ENCODE data around the gene NKX2-1. TPM values are rescaled to one million over a fixed set of nuclear protein-coding genes. Genes with fewer than 3 reads are reported as not detected.
A peak's percentile ranks its signal among the peaks of the same experiment; 100 is the strongest.
"Not testable (repeated sequence)": the region's sequence is repeated elsewhere in the genome, so short reads cannot be mapped to it uniquely, and the experiment has no call there.

The NKX2-1 gene
- total RNA-seq, 1 donor from 2014 or later, result not detected

GRCh38 chr14:36505181-36505815 lies 14.7 kb downstream of the NKX2-1 start:
- Mint-ChIP-seq H3K9me3 (peaks cover 22% of the 10 kb centered on the region), H3K27ac (no peak overlapping the region), H3K4me3 (no peak overlapping the region), H3K36me3 (ENCODE audit: low read depth) (peaks cover 10% of the 10 kb centered on the region), H3K27me3 (peaks cover 80% of the 10 kb centered on the region), H3K4me1 (peaks cover 4% of the 10 kb centered on the region)
- intact Hi-C loops (cut with micrococcal nuclease), result loop anchor here (2.0 to 5.0 kb wide), 2 partner anchors 14 to 152 kb away; no protein-coding TSS in a partner anchor
- DNase-seq, result no peak

- peaks cover 10% of the 10 kb centered on the region for H3K36me3 Mint-ChIP-seq (ENCODE audit: low read depth)
- H3K27me3 Mint-ChIP-seq, result peaks cover 79% of the 10 kb centered on the region
- H3K4me1 Mint-ChIP-seq, result peaks cover 4% of the 10 kb centered on the region
- peaks cover 22% of the 10 kb centered on the region for H3K9me3 Mint-ChIP-seq
- intact Hi-C loops (cut with micrococcal nuclease), result loop anchor here (2.0 to 5.0 kb wide), 2 partner anchors 14 to 153 kb away; no protein-coding TSS in a partner anchor
- no peak for DNase-seq
- H3K4me3 Mint-ChIP-seq, result no peak overlapping the region
- no peak overlapping the region for H3K27ac Mint-ChIP-seq
Observed at GRCh38 chr14:36504771-36505175, 15.3 kb downstream of the NKX2-1 start.

GRCh38 chr14:36503771-36504741 lies 16.0 kb downstream of the NKX2-1 start:
- Mint-ChIP-seq H3K9me3 (peaks cover 16% of the 10 kb centered on the region), H3K4me3 (no peak overlapping the region), H3K27ac (no peak overlapping the region), H3K27me3 (peaks cover 73% of the 10 kb centered on the region), H3K36me3 (ENCODE audit: low read depth) (peaks cover 10% of the 10 kb centered on the region), H3K4me1 (peaks cover 4% of the 10 kb centered on the region)
- intact Hi-C loops (cut with micrococcal nuclease), result loop anchor here (2.0 kb wide), 1 partner anchor 15 kb away; no protein-coding TSS in a partner anchor
- DNase-seq, result peak; percentile 47

GRCh38 chr14:36502558-36503508 lies 17.2 kb downstream of the NKX2-1 start:
- H3K4me3 Mint-ChIP-seq, result no peak overlapping the region
- peaks cover 4% of the 10 kb centered on the region for H3K4me1 Mint-ChIP-seq
- peaks cover 10% of the 10 kb centered on the region for H3K36me3 Mint-ChIP-seq (ENCODE audit: low read depth)
- no peak for DNase-seq
- intact Hi-C loops (cut with micrococcal nuclease), result no loop called here
- peaks cover 12% of the 10 kb centered on the region for H3K9me3 Mint-ChIP-seq
- no peak overlapping the region for H3K27ac Mint-ChIP-seq
- H3K27me3 Mint-ChIP-seq, result peaks cover 69% of the 10 kb centered on the region

GRCh38 chr14:36498938-36499337 lies 21.1 kb downstream of the NKX2-1 start:
- H3K4me1 Mint-ChIP-seq, result peaks cover 2% of the 10 kb centered on the region

GRCh38 chr14:36496346-36496745 lies 23.7 kb downstream of the NKX2-1 start:
- peaks cover 34% of the 10 kb centered on the region for H3K27me3 Mint-ChIP-seq

More at GRCh38 chr14:36498938-36499337, 21.1 kb downstream of the NKX2-1 start:
- Mint-ChIP-seq H3K36me3 (ENCODE audit: low read depth) (peaks cover 5% of the 10 kb centered on the region), H3K27ac (no peak overlapping the region), H3K27me3 (peaks cover 48% of the 10 kb centered on the region), H3K4me3 (no peak overlapping the region), H3K9me3 (no peaks in the 10 kb centered on the region)
- intact Hi-C loops (cut with micrococcal nuclease), result no loop called here
- DNase-seq, result no peak

GRCh38 chr14:36495666-36496065 lies 24.4 kb downstream of the NKX2-1 start:
- Mint-ChIP-seq H3K36me3 (ENCODE audit: low read depth) (no peaks in the 10 kb centered on the region), H3K4me1 (no peaks in the 10 kb centered on the region), H3K9me3 (no peaks in the 10 kb centered on the region), H3K4me3 (no peak overlapping the region), H3K27me3 (peaks cover 33% of the 10 kb centered on the region), H3K27ac (no peak overlapping the region)
- no peak for DNase-seq
- intact Hi-C loops (cut with micrococcal nuclease), result no loop called here

More at GRCh38 chr14:36496346-36496745, 23.7 kb downstream of the NKX2-1 start:
- Mint-ChIP-seq H3K36me3 (ENCODE audit: low read depth) (no peaks in the 10 kb centered on the region), H3K9me3 (no peaks in the 10 kb centered on the region), H3K4me3 (no peak overlapping the region), H3K27ac (no peak overlapping the region), H3K4me1 (no peaks in the 10 kb centered on the region)
- DNase-seq, result no peak
- intact Hi-C loops (cut with micrococcal nuclease), result no loop called here

GRCh38 chr14:36493761-36494160 lies 26.3 kb downstream of the NKX2-1 start:
- DNase-seq, result no peak
- Mint-ChIP-seq H3K4me1 (no peaks in the 10 kb centered on the region), H3K27ac (no peak overlapping the region), H3K4me3 (no peak overlapping the region), H3K9me3 (no peaks in the 10 kb centered on the region), H3K36me3 (ENCODE audit: low read depth) (no peaks in the 10 kb centered on the region), H3K27me3 (peaks cover 21% of the 10 kb centered on the region)
- intact Hi-C loops (cut with micrococcal nuclease), result no loop called here

- Mint-ChIP-seq H3K4me1 (no peaks in the 10 kb centered on the region), H3K27ac (no peak overlapping the region), H3K9me3 (no peaks in the 10 kb centered on the region), H3K4me3 (no peak overlapping the region), H3K36me3 (ENCODE audit: low read depth) (no peaks in the 10 kb centered on the region), H3K27me3 (peaks cover 5% of the 10 kb centered on the region)
- intact Hi-C loops (cut with micrococcal nuclease), result no loop called here
- DNase-seq, result no peak
Observed at GRCh38 chr14:36485773-36486172, 34.3 kb downstream of the NKX2-1 start.

GRCh38 chr14:36479344-36479743 lies 40.7 kb downstream of the NKX2-1 start:
- H3K36me3 Mint-ChIP-seq (ENCODE audit: low read depth), result no peaks in the 10 kb centered on the region

GRCh38 chr14:36478782-36479181 lies 41.2 kb downstream of the NKX2-1 start:
- Mint-ChIP-seq H3K27ac (no peak overlapping the region), H3K4me3 (no peak overlapping the region), H3K4me1 (peaks cover 1% of the 10 kb centered on the region), H3K36me3 (ENCODE audit: low read depth) (no peaks in the 10 kb centered on the region), H3K9me3 (no peaks in the 10 kb centered on the region), H3K27me3 (peaks cover 5% of the 10 kb centered on the region)
- intact Hi-C loops (cut with micrococcal nuclease), result no loop called here
- DNase-seq, result no peak

More at GRCh38 chr14:36479344-36479743, 40.7 kb downstream of the NKX2-1 start:
- no peak overlapping the region for H3K27ac Mint-ChIP-seq
- DNase-seq, result no peak
- no peak overlapping the region for H3K4me3 Mint-ChIP-seq
- no peaks in the 10 kb centered on the region for H3K9me3 Mint-ChIP-seq
- H3K27me3 Mint-ChIP-seq, result peaks cover 5% of the 10 kb centered on the region
- intact Hi-C loops (cut with micrococcal nuclease), result no loop called here
- H3K4me1 Mint-ChIP-seq, result peaks cover 1% of the 10 kb centered on the region

GRCh38 chr14:36477266-36477665 lies 42.8 kb downstream of the NKX2-1 start:
- H3K27ac Mint-ChIP-seq, result no peak overlapping the region
- H3K4me1 Mint-ChIP-seq, result peaks cover 1% of the 10 kb centered on the region
- DNase-seq, result no peak
- no peaks in the 10 kb centered on the region for H3K36me3 Mint-ChIP-seq (ENCODE audit: low read depth)
- intact Hi-C loops (cut with micrococcal nuclease), result no loop called here
- peaks cover 5% of the 10 kb centered on the region for H3K27me3 Mint-ChIP-seq
- no peaks in the 10 kb centered on the region for H3K9me3 Mint-ChIP-seq
- no peak overlapping the region for H3K4me3 Mint-ChIP-seq

GRCh38 chr14:36476061-36476460 lies 44.0 kb downstream of the NKX2-1 start:
- H3K9me3 Mint-ChIP-seq; H3K4me1 Mint-ChIP-seq; DNase-seq; intact Hi-C loops (cut with micrococcal nuclease); H3K36me3 Mint-ChIP-seq (ENCODE audit: low read depth); H3K4me3 Mint-ChIP-seq; H3K27ac Mint-ChIP-seq; H3K27me3 Mint-ChIP-seq: not testable (repeated sequence)

Measured in activated CD4-positive, alpha-beta T cell treated with anti-CD3 and anti-CD28 coated beads, Interleukin-2, amount 10 ng/mL, durations not matched to agents 24 days and 14 days (primary cell).